GM23338 (cell line): ENCODE results near the gene IGLL5. TPM values are rescaled to one million over a fixed set of nuclear protein-coding genes. Genes with fewer than 3 reads are reported as not detected.

Source experiments
- ATAC-seq: fragments of 200-7000 bp; cut with Tn5 transposase; 3 replicates; pipeline ENCODE4 v1.9.1; 2020
- DNase-seq: peaks from one replicate; pipeline ENCODE4 v3.0.0-alpha.2; 2015; ENCODE audit warnings: low spot score
- H2AFZ ChIP-seq: fragments of 200-600 bp; sonication (generic); 2 replicates; pipeline ENCODE4 v1.8.0; 2016; ENCODE audit warnings: antibody characterized with exemption, mild to moderate bottlenecking, moderate library complexity
- H3F3A ChIP-seq: fragments of 200-600 bp; sonication (generic); replicated peaks from 2 replicates; pipeline ENCODE4 v1.8.0; 2017; ENCODE audit warnings: antibody characterized with exemption, mixed run types, low read depth
- H3K27ac ChIP-seq: fragments of 200-600 bp; sonication (generic); 2 replicates; pipeline ENCODE4 v1.6.1; 2016; ENCODE audit warnings: low read depth
- H3K27me3 ChIP-seq: fragments of 200-600 bp; sonication (generic); 2 replicates; pipeline ENCODE4 v1.8.0; 2016; ENCODE audit warnings: mild to moderate bottlenecking, mixed run types, moderate library complexity; ENCODE audit not compliant: insufficient read depth
- H3K36me3 ChIP-seq: fragments of 200-600 bp; sonication (generic); 2 replicates; pipeline ENCODE4 v1.8.0; 2016; ENCODE audit warnings: mild to moderate bottlenecking; ENCODE audit not compliant: insufficient read depth
- H3K4me1 ChIP-seq: fragments of 200-600 bp; sonication (generic); 2 replicates; pipeline ENCODE4 v1.8.0; 2016; ENCODE audit warnings: mild to moderate bottlenecking, moderate library complexity; ENCODE audit not compliant: insufficient read depth
- H3K4me2 ChIP-seq: fragments of 200-600 bp; sonication (generic); 2 replicates; pipeline ENCODE4 v1.7.1; 2017; ENCODE audit warnings: mixed run types
- H3K4me3 ChIP-seq: fragments of 200-600 bp; sonication (generic); 2 replicates; pipeline ENCODE4 v1.6.1; 2016; ENCODE audit warnings: mixed run types
- H3K79me2 ChIP-seq: fragments of 200-600 bp; sonication (generic); replicated peaks from 2 replicates; pipeline ENCODE4 v1.8.0; 2017; ENCODE audit warnings: mild to moderate bottlenecking; ENCODE audit not compliant: insufficient read depth
- H3K9me2 ChIP-seq: fragments of 200-600 bp; sonication (generic); 2 replicates; pipeline ENCODE4 v1.8.0; 2017; ENCODE audit not compliant: insufficient read depth
- H4K20me1 ChIP-seq: fragments of 200-600 bp; sonication (generic); replicated peaks from 2 replicates; pipeline ENCODE4 v1.8.0; 2017; ENCODE audit warnings: mild to moderate bottlenecking; ENCODE audit not compliant: insufficient read depth
- H3K27ac Mint-ChIP-seq: 2 replicates; pipeline ENCODE4 v1.8.0; 2020; ENCODE audit warnings: inconsistent platforms, mild to moderate bottlenecking, moderate library complexity, mixed read lengths
- H3K27me3 Mint-ChIP-seq: 3 replicates; pipeline ENCODE4 v1.8.0; 2022; ENCODE audit warnings: low read depth, mild to moderate bottlenecking, moderate library complexity, mixed read lengths, inconsistent platforms; ENCODE audit not compliant: insufficient read depth, poor library complexity
- H3K36me3 Mint-ChIP-seq: 3 replicates; pipeline ENCODE4 v1.8.0; 2021; ENCODE audit warnings: low read depth, mild to moderate bottlenecking, inconsistent platforms, moderate library complexity, mixed read lengths
- H3K4me1 Mint-ChIP-seq: 3 replicates; pipeline ENCODE4 v1.8.0; 2020; ENCODE audit warnings: mild to moderate bottlenecking, inconsistent platforms, mixed read lengths
- H3K4me3 Mint-ChIP-seq: 3 replicates; pipeline ENCODE4 v1.8.0; 2021; ENCODE audit warnings: moderate library complexity, mild to moderate bottlenecking, inconsistent platforms, mixed read lengths
- H3K9me3 Mint-ChIP-seq: 3 replicates; pipeline ENCODE4 v1.8.0; 2020; ENCODE audit warnings: moderate library complexity, mild to moderate bottlenecking, inconsistent platforms, mixed read lengths
- CREB1 ChIP-seq: fragments of 250-450 bp; sonication (Bioruptor Pico); IDR thresholded peaks from 2 replicates; pipeline ENCODE4 v1.5.0; 2020; ENCODE audit warnings: low read depth, mild to moderate bottlenecking, moderate library complexity
- CTCF ChIP-seq, 2 experiments: fragments of 200-600 bp in 1 of 2; sonication (generic) in 1 of 2; conservative IDR thresholded peaks; 2 replicates each; pipeline versions ENCODE4 v1.5.1 to v1.6.1; 2016 to 2017; ENCODE audit warnings: antibody characterized with exemption in 2 of 2, low read depth in 2 of 2, mild to moderate bottlenecking in 2 of 2, moderate library complexity in 1 of 2
- EZH2phosphoT487 ChIP-seq: fragments of 200-600 bp; sonication (generic); IDR thresholded peaks from one replicate; pipeline ENCODE4 v1.8.1; 2018; ENCODE audit warnings: antibody characterized with exemption; ENCODE audit not compliant: unreplicated experiment
- JUNB ChIP-seq: IDR thresholded peaks from one replicate; pipeline ENCODE4 v1.6.1; 2016; ENCODE audit warnings: antibody characterized with exemption; ENCODE audit not compliant: unreplicated experiment
- POLR2AphosphoS5 ChIP-seq: IDR thresholded peaks from 2 replicates; pipeline ENCODE4 v1.6.1; 2016; ENCODE audit warnings: antibody characterized with exemption, low read depth
- ZNF114 ChIP-seq: fragments of 250-450 bp; sonication (Bioruptor Pico); IDR thresholded peaks from 2 replicates; pipeline ENCODE4 v1.5.0; 2020; ENCODE audit warnings: mild to moderate bottlenecking, moderate library complexity
- ZNF462 ChIP-seq: fragments of 250-450 bp; sonication (Bioruptor Pico); IDR thresholded peaks from 2 replicates; pipeline ENCODE4 v1.5.0; 2020; ENCODE audit warnings: mild to moderate bottlenecking, moderate library complexity
- polyA plus RNA-seq: library from polyadenylated mRNA; unstranded; fragments of >200 nt; fragmentation: Nextera tagmentation; extraction: Ambion mirVana; gene quantifications from 2 replicates; pipeline ENCODE4 v1.2.1, GENCODE V29; 2016
- total RNA-seq: library from RNA; depleted of rRNA; stranded (reverse); fragments of >200 nt; shearing (Covaris generic); gene quantifications from 2 replicates; pipeline ENCODE4 v1.2.3, GENCODE V29; 2014

The IGLL5 gene
- total and polyA plus RNA-seq, 2 experiments from 2014 or later = not detected

GRCh38 chr22:22916952-22917290 lies 29.3 kb downstream of the IGLL5 start (continued):
- TF ChIP-seq ZNF462 (CRISPR knock-in tag) (no peak), CTCF (conservative IDR thresholded peaks at IDR 0.05; ENCODE audit: low read depth in 2 of 2) (no peak), POLR2AphosphoS5 (no peak)

- Histone ChIP-seq H3K79me2 (no peaks in the 10 kb centered on the region), H3K27me3 (peaks cover 73% of the 10 kb centered on the region), H3K4me2 (no peak overlapping the region), H3K27ac (no peak overlapping the region), H2AFZ (no peak overlapping the region), H3K4me1 (no peaks in the 10 kb centered on the region), H3F3A (no peaks in the 10 kb centered on the region), H3K4me3 (no peak overlapping the region), H4K20me1 (no peaks in the 10 kb centered on the region), H3K36me3 (no peaks in the 10 kb centered on the region), H3K9me2 (0 out of 2 replicates have a peak, but pooled peaks cover 2% of the 10 kb centered on the region)
- H3K27ac Mint-ChIP-seq = no peak overlapping the region
- H3K4me3 Mint-ChIP-seq = no peak overlapping the region
- no peaks in the 10 kb centered on the region for H3K36me3 Mint-ChIP-seq
- H3K9me3 Mint-ChIP-seq = peaks cover 3% of the 10 kb centered on the region; the same call in 1 of the 3 replicates
- ATAC-seq = no peak
- H3K27me3 Mint-ChIP-seq = peaks cover 49% of the 10 kb centered on the region
- no peaks in the 10 kb centered on the region; the same call in 2 of the 3 replicates for H3K4me1 Mint-ChIP-seq
- DNase-seq = no peak
- TF ChIP-seq ZNF462 (CRISPR knock-in tag) = no peak
- no peak for TF ChIP-seq JUNB
- no peak for TF ChIP-seq EZH2phosphoT487
- no peak for TF ChIP-seq POLR2AphosphoS5
- TF ChIP-seq ZNF114 = no peak
- TF ChIP-seq CREB1 (CRISPR knock-in tag) = no peak
Observed at GRCh38 chr22:22917377-22917776, 29.8 kb downstream of the IGLL5 start.
